GM21381 (cell line): Measurements from ENCODE around the gene ATP1A3.
"Not testable (repeated sequence)": the region's sequence is repeated elsewhere in the genome, so short reads cannot be mapped to it uniquely, and the experiment has no call there.

Experiments used
- ATAC-seq: cut with Tn5 transposase; IDR thresholded peaks from one replicate; pipeline ENCODE4 v1.9.1; 2021; ENCODE audit warnings: mild to moderate bottlenecking, moderate library complexity; ENCODE audit not compliant: unreplicated experiment

Gene ATP1A3

DNA sequence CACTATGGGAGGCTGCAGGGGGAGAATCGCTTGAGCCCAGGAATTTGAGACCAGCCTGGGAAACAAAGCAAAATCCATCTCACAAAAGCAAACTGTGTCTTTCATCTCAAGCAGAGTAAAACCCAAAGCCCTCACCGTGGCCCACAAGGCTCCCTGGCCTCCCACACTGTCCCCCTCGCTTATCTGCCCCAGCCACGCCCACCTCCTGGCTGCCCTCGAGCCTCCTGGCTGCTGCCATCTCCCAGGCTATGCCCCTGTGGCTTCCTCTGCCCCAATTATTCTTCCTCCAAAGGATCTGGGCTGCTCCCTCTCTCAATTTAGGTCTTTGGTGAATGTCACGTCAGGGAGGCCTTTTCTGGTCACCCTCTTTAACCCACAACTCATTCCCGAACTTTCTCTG, 38.5 kb downstream of the ATP1A3 start:
- no peak for ATAC-seq

DNA sequence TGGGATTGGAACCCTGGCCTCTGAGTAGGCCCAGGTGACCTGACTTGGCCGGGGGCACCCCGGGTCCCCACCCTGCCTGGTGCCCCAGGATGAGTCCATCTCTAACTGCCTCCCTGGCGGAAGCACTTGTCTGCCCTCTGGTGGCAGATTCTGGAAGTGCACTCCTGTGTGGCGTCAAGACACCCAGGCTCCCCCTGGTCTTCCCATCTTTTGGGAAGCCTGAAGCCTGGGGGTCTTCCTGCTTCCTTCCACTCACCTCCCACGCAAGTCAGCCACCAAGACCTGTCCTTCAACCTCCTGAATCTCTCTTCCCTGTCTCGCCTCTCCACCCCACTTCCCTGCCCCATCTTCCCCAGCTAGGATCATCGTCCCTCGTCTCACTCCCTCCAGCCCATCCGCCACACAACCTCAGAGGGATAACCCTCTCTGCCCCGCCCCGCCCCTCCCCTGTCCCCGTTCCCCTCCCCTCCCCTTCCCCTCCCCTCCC, 42.3 kb downstream of the ATP1A3 start:
- no peak for ATAC-seq

DNA sequence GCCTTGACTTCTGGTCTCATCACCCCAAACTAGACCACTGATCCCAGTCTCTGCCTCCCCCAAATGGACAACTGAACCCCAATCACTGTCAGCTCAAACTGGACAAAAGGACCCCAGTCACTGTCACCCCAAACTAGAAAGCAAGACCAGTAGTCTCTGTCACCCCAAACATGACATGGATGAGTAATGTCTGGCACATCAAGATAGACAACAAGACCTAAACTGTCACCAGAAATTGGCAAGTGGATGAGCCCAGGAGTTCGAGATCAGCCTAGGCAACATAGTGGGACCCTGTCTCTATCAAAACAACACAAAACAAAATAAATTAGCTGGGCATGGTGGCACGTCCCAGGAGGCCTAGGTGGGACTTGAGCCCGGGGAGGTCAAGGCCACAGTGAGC, 46.9 kb downstream of the ATP1A3 start:
- no peak for ATAC-seq

DNA sequence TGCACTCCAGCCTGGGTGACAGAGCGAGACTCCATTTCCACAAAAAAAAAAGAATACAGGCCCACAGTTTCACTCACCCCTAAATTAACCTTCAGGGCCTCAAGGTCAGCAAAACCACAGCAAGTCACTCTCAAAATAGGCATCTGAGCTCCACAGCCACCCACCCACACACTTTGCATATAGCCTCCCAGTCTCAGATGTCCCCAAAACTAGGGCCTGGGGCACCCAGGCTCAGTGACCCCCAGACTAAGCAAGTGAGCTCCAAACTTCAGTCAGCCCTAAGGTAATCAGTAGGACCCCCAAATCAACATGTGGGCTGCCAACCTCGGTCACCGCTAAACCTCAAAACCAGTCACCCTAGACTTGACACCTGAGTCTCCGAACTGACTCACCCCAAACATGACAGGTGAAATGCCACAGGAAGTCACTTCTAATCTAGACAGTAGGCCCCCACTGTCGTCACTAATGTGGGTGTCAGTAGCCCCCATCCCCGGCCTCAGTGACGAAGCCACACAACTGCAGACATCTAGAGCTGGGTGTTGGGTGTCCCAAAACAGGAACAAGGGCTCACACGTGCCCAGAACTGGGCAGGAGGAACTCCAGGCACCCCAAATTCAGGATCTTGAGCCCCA, 48.8 kb downstream of the ATP1A3 start:
- ATAC-seq = peak; percentile 81

DNA sequence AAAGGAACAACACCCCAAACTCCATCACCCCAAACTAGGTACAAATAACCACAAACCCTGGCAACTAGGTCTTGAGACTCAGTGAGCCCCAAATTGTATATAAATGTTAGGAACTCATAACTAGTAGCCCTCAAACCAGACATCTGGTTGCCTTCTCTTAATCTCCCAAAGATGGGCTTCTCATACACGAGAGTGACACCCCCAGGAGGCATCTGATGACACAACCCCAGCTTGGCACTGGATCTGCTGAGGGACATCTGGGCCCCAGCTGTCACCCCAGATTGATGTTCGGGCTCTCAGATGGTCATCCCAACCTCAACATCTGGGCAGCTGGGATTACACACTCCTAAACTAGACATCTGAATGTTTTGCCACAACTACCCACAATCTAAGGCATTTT, 49.7 kb downstream of the ATP1A3 start:
- no peak for ATAC-seq

DNA sequence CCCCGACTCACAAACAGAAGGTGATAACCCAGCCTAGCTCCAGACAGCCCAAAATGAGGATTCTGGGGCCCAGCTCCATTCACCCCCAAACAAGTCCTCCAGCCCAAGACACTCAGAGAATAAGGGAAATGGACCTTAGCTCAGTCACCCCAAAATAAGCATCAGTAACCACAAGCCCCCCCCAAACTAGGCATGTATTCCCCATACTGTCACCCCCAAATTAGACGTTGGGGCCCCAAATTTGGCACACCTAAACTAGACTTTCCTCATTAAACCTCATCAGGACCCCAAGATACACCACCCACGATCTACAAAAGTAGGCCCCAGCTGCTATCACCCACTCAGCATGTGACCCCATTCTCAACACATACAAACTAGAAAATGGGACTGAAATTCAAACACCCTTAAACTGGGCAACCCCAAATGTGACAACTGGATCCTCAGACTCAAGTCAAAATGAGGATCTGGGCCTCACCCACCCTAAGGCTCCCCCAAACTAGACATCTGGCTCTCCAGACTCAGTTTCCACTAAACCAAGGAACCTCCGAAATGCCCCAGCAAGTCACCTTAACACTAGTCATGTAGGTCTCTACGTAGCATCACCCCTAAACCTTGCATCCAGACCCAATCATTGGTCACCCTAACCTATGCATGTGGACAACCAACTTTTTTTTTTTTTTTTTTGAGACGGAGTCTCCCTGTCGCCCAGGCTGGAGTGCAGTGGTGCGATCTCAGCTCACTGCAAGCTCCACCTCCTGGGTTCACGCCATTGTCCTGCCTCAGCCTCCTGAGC, 52.4 kb downstream of the ATP1A3 start:
- ATAC-seq = no peak

DNA sequence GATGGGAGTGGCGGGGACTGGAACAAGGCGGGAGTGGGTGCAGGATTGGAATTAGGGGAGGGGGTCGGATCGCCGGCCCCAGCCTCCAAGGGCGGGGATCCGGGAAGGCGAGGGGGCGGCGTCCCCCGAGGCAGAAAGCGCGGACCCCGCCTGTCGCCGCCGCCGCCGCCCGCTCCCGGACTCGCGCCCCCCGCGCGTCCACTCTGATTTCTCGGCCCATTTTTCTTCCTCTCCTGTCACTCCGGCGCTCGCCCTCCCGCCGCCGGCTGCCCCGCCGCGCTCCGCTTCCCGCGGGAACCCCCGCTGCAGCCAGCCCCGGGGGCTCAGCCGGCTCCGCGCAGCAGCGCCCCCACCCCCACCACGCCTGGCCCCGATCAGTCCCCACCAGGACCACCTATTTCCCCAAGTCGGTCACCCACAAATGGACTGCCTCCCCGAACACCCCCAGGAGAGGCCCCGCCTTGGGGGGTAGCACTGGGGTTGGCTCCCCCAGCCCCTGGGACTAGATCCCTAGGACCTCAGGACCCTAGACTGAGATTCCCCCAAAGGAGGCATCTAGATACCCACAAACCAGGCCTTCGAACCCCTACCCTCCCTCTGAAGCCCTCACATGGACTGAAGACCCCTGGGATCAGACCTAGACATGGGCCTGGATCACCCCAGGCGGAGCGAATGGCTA, 53.2 kb downstream of the ATP1A3 start:
- ATAC-seq = no peak

DNA sequence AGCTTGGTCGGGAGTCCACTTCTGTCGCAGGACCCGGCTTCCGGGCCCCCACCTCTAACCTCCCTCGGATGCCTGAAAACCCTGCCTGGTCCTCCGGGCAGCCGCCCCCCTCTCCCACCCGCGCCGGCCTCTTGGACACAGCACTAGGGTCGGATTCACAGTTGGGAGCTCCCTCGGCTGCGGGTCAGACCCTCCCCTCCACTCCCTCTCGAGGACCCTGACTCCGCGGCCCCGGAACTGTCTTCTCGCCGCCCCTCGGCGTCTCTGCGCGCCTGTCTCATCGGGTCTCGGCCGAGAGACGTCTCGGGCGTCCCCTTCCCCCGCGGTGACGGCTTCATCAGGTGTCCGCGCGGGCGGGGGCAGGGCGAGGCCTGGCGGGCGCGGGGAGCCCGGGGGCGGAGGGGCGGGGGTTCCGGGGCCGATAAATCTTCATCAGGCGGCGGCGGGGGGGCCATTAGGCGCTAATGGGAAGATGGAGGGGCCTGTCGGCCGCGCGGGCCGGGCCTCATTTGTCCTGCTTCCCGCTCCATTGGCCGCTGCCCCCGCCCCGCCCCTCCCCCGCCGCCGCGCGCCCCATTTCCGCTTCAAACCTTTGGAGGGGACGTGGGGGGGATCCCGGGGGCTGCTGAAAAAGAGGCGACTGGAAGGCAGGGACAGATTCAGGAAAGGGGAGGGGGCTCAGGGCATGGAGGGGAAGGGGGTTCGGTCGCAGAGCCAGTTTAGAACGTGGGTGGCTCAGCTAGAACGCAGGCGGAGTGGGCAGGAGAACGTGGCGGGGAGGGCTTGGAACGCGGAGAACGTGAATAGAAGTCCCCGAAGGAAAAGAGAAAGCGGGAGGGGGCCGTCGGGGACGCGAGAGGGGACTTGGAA, 53.9 kb downstream of the ATP1A3 start:
- ATAC-seq = no peak

DNA sequence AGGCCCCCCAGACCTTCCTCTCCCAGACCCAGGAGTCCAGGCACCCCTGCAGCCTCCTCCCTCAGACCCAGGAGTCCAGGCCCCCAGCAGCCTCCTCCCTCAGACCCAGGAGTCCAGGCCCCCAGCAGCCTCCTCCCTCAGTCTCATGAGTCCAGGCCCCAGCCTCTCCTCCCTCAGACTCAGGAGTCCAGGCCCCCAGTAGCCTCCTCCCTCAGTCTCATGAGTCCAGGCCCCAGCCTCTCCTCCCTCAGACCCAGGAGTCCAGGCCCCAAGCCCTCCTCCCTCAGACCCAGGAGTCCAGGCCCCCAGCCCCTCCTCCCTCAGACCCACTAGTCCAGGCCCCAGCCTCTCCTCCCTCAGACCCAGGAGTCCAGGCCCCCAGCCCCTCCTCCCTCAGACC, 54.8 kb downstream of the ATP1A3 start:
- not testable (repeated sequence) for ATAC-seq

- ATAC-seq = no peak
These were observed 56.2 kb downstream of the ATP1A3 start for GRCh38 chr19:41937525-41938468.

GRCh38 chr19:41936961-41937360, 57.1 kb downstream of the ATP1A3 start:
- ATAC-seq = no peak

- no peak for ATAC-seq
These were observed 57.6 kb downstream of the ATP1A3 start for GRCh38 chr19:41936416-41936850.

GRCh38 chr19:41935760-41936415, 58.1 kb downstream of the ATP1A3 start:
- no peak for ATAC-seq

DNA sequence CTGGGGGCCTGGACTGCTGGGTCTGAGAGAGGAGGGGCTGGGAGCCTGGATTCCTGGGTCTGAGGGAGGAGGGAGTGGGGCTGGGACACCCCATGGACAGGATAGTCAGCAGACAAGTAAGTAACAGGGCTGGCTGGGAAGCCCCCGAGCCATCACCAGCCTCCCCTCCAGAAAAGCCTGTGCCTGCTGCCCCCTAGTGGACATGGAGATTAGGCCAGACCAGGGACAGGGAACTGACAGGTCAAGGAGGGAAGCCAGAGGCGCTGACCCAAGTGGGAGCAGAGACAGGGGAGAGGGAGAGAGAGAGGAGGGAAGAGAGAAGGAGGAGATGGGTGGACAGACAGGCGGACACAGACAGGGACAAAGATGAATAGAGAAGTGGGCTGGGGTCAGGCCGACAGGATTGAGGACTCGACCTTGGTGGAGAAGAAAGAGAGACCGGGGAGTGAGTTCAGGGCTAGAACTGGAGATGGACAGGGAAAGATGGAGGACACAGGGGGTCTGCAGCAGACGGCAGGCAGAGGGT, 59.1 kb downstream of the ATP1A3 start:
- ATAC-seq = no peak

DNA sequence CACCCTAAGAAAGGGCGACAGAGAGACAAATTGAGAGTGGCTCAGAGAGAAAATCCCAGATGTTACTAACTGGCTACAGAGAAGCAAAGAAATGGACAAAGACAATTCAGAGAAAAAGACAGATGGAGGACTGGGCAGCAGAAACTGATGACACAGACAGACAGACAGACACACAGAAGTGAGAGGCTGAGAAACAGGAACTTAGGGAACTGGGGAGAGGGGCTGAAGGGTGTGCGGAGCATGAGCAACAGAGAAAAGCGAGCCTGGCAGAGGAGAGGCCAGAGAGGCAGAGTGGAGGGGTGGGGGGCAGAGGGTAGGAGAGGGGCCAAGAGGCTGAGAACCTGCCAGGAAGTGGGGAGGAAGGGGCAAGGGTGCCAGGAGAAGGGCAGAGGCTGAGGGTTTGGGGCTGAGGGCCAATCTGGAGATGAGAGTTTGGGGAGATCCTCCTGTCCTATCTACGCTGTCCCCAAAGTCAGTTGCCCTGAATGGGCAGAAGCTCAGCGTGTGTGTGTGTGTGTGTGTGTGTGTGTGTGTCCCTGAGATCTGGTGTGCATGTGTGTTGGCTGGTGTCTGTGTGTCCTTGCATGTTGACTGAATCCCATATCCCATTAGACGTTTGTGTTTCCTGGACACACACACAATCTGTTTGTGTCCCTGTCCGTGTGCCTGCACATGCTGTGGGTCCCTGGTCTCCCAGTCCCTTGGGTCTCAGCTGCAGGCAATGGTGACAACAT, 60.2 kb downstream of the ATP1A3 start:
- no peak for ATAC-seq

DNA sequence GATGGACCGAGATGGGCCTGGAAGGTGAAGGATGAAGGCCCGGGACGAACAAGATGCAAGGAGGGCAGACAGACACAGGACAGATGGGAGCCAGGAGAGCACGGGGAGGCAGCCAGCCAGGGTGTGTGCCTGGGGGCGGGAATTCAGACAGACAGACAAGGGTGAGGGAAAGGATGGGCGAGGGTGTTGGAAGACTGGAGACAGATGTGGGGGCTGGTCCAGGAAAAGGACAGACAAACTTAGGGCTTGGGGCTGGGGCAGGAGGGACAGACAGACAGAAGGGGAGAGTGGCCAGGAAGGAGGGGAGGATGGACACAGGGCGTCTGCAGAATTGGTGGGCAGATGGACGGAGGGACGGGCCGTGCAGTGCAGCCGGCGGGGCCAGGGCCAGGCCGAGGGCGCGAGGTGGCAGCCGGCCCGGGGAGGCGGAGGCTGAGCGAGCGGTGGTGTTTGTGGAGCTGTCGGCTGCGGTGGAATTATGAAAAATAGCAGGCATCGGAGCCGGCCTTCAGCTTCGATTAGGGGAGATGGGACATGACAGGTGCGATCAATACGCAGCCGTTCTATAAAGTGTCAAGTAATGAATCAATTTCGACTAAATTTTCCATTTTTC, 61.2 kb downstream of the ATP1A3 start:
- no peak for ATAC-seq

- ATAC-seq = no peak
These were observed 61.7 kb downstream of the ATP1A3 start for GRCh38 chr19:41932259-41932719.
